Retina (tissue), 1 donor: Measurements from ENCODE around the gene NEB.
A peak's percentile ranks its signal among the peaks of the same experiment; 100 is the strongest.
"Not testable (repeated sequence)": the region's sequence is repeated elsewhere in the genome, so short reads cannot be mapped to it uniquely, and the experiment has no call there.

Source experiments
- DNase-seq: peaks from one replicate; pipeline ENCODE4 v3.0.0-alpha.2; 2016

NEB gene

DNA sequence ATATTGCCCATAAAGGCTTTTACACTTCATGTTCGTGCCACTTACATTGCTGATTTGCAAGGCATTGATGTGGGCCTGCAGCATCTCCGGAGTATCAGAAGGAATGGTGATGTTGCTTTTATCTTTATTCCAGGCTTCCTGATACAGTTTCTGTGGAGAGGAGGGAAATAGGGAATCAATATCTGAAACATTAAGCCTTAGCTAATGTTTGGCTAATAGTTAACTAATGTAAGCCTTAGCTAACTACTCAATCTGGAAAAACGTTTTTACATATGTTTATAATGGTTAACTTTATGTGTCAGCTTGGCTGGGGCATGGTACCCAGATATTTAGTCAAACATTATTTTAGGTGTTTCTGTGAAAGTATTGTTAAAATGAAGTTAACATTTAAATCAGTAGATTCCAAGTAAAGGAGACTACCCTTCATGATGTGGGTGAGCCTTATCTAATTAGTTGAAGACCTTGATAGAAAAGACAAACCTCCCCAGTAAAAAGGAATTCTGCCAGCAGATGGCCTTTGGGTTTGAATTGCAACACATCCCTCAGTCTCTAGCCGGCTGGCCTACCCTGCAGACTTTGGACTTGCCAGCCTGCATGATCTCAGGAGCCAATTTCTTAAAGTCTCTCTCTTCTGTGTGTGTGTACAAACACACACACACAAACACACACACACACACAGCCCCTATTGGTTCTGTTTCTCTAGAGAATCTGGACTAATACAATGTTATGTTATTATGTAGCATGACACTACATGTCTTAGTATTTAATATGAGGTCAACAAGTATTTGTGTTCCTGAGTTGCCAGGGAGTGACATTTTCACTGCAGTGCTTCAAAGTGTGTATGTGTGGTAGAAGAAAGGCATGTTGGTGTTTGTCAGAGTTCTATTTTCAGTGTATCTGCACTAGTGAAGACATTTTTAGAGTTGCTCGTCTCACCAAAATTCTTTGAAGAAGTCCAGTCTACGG lies 126.5 kb downstream of the NEB start:
- not testable (repeated sequence) for DNase-seq

GRCh38 chr2:151603530-151603929 lies 130.7 kb downstream of the NEB start:
- not testable (repeated sequence) for DNase-seq

DNA sequence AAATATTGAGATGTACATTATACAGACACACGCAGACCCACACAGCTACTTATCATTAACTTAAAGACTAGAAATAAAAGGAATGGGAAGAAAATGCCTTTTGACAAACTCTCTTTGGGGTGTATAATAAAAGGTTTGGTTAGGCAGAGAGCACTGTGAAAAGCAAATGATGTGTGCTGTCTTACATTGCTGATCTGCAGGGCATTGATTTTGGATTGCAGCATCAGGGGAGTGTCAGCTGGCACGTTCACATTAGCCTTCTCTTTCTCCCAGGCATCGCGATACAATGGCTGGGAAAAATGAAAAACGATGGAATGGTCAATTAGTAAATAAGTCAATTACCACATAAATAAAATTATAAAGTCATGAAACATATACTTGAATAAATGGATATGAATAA lies 131.9 kb downstream of the NEB start:
- DNase-seq: not testable (repeated sequence)

GRCh38 chr2:151601803-151602202 lies 132.5 kb downstream of the NEB start:
- not testable (repeated sequence) for DNase-seq

GRCh38 chr2:151596903-151597608 lies 137.2 kb downstream of the NEB start:
- not testable (repeated sequence) for DNase-seq

DNA sequence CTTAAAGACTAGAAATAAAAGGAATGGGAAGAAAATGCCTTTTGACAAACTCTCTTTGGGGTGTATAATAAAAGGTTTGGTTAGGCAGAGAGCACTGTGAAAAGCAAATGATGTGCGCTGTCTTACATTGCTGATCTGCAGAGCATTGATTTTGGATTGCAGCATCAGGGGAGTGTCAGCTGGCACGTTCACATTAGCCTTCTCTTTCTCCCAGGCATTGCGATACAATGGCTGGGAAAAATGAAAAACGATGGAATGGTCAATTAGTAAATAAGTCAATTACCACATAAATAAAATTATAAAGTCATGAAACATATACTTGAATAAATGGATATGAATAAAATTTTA lies 142.4 kb downstream of the NEB start:
- DNase-seq: peak; percentile 40

- peak; percentile 22 for DNase-seq
Observed at GRCh38 chr2:151591250-151591907, 142.9 kb downstream of the NEB start.

DNA sequence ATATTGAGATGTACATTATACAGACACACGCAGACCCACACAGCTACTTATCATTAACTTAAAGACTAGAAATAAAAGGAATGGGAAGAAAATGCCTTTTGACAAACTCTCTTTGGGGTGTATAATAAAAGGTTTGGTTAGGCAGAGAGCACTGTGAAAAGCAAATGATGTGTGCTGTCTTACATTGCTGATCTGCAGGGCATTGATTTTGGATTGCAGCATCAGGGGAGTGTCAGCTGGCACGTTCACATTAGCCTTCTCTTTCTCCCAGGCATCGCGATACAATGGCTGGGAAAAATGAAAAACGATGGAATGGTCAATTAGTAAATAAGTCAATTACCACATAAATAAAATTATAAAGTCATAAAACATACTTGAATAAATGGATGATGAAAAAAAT lies 153.0 kb downstream of the NEB start:
- not testable (repeated sequence) for DNase-seq

- not testable (repeated sequence) for DNase-seq
Observed at GRCh38 chr2:151580697-151581096, 153.6 kb downstream of the NEB start.

DNA sequence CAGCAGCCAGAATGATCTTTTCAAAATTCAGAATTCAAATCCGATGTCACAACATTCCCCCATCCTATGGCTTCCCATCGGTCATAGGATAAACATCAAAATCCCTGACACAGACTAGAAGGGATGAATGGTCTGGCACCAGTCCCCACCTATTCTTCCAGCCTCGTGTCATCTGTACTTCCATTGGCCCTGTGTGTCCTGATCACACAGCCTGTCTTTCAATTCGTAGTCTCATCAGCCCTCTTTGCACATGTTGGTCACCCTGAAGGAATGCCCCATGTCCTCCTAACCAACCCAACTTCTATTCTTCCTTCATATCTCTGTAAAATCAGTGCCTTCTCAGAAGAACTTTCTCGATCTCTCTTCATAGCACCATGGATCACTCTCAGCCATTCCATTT lies 157.2 kb downstream of the NEB start:
- no peak for DNase-seq

GRCh38 chr2:151576080-151576479 lies 158.2 kb downstream of the NEB start:
- no peak for DNase-seq

GRCh38 chr2:151575338-151575737 lies 158.9 kb downstream of the NEB start:
- DNase-seq: no peak

- DNase-seq: no peak
Observed at GRCh38 chr2:151570191-151570590, 164.1 kb downstream of the NEB start.

GRCh38 chr2:151569167-151569566 lies 165.1 kb downstream of the NEB start:
- no peak for DNase-seq

GRCh38 chr2:151568501-151568900 lies 165.8 kb downstream of the NEB start:
- DNase-seq: no peak

- no peak for DNase-seq
Observed at GRCh38 chr2:151567006-151567405, 167.3 kb downstream of the NEB start.

GRCh38 chr2:151562398-151562797 lies 171.9 kb downstream of the NEB start:
- no peak for DNase-seq

- peak; percentile 36 for DNase-seq
Observed at GRCh38 chr2:151560289-151560688, 174.0 kb downstream of the NEB start.

GRCh38 chr2:151559431-151559830 lies 174.8 kb downstream of the NEB start:
- not testable (repeated sequence) for DNase-seq

GRCh38 chr2:151557883-151558282 lies 176.4 kb downstream of the NEB start:
- not testable (repeated sequence) for DNase-seq

- no peak for DNase-seq
Observed at GRCh38 chr2:151556121-151556520, 178.2 kb downstream of the NEB start.

DNA sequence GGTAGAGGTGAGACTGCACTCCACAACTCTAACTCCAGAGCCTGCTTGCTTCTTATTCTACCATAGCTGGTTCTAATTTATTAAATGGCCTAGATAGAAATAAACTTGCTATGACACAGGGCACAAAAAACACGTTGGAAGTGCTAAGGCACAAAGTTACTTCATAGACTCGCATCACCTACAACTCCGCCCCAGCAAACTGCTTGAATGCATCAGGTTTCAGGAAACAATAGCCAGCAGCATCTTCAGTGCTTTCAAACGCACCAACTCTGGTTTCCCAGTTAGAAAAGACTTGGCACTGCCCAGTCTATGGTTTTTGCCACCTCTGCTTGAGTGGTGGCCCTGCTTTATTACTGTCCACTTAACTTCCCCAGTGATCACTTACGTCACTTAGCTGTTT lies 182.0 kb downstream of the NEB start:
- no peak for DNase-seq

DNA sequence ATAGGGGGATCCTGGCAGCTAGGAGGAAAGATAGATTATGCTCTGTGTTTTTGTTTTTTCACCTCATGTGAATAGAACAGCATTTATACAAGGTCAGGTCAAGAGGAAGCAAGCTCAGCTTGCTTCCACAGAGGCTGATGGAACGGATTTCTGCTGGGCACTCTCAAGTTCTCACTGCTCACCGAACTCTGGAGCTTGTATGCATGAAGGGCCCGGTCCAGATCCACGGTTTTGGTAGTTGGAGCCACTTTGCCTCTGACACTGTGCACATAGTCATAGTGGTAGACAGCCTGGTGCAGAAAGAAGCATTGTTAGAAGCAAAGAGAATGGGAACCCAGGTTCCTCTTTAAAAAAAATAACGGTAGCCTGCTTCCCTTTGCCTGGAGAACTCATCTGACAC lies 182.7 kb downstream of the NEB start:
- no peak for DNase-seq

DNA sequence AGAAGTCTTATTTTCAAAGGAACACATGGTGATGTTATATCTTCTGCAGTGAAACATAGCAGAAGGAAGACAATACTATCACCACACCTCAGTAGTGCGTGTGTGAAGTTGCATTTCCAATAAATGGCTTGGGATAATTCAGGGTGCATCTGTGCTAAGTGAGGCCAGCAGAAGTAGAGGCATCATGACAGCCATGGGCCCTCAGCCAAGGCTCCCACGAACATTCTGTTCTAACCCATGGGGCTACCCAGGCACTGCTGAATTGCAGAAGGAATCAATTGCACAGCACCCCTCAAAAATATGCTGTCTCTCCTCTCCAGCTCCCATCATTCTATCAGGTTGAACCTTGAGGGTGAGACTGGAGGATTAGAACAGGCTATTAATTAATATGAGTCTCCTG lies 185.1 kb downstream of the NEB start:
- no peak for DNase-seq
